Measurements from ENCODE around the gene NEDD4L. TPM values are rescaled to one million over a fixed set of nuclear protein-coding genes. Genes with fewer than 3 reads are reported as not detected.

The NEDD4L gene
- total and polyA plus RNA-seq, 4 donors: 40.2 to 308 (median 148) TPM

GRCh38 chr18:58052960-58053359 lies 8.9 kb downstream of the NEDD4L start:
- Histone ChIP-seq H3K4me1 (ENCODE audit: control insufficient read depth in 5 of 5, insufficient read depth in 5 of 5, low read length in 5 of 5) (peaks cover 0 to 15% (median 6%) of the 10 kb centered on the region in 5 donors), H3K36me3 (ENCODE audit: control insufficient read depth in 4 of 4, insufficient read depth in 4 of 4, low read length in 4 of 4) (no peaks in the 10 kb centered on the region), H3K9me3 (ENCODE audit: control insufficient read depth in 4 of 4, insufficient read depth in 3 of 4, low read length in 3 of 4) (no peaks in the 10 kb centered on the region), H3K27me3 (ENCODE audit: control insufficient read depth in 3 of 3, insufficient read depth in 3 of 3, low read length in 2 of 3) (no peaks in the 10 kb centered on the region), H3K4me3 (no peak overlapping the region), H3K27ac (ENCODE audit: low read depth in 1 of 2, low read length in 1 of 2) (peak overlapping the region in 1 of 2 donors; percentile 59), H3K9ac (ENCODE audit: insufficient read depth in 1 of 2, low read length in 2 of 2) (no peak overlapping the region)
- 46 to 72% methylated on average over 3 of the region's 3 CpGs for WGBS, 2 donors
- TF ChIP-seq, protein P1, sequence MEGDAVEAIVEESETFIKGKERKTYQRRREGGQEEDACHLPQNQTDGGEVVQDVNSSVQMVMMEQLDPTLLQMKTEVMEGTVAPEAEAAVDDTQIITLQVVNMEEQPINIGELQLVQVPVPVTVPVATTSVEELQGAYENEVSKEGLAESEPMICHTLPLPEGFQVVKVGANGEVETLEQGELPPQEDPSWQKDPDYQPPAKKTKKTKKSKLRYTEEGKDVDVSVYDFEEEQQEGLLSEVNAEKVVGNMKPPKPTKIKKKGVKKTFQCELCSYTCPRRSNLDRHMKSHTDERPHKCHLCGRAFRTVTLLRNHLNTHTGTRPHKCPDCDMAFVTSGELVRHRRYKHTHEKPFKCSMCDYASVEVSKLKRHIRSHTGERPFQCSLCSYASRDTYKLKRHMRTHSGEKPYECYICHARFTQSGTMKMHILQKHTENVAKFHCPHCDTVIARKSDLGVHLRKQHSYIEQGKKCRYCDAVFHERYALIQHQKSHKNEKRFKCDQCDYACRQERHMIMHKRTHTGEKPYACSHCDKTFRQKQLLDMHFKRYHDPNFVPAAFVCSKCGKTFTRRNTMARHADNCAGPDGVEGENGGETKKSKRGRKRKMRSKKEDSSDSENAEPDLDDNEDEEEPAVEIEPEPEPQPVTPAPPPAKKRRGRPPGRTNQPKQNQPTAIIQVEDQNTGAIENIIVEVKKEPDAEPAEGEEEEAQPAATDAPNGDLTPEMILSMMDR (IDR thresholded peaks at IDR 0.05; ENCODE audit: control extremely low read depth, extremely low read depth): no peak
- DNase-seq: no peak
- ATAC-seq (ENCODE audit: insufficient read depth, low FRiP score): no peak

- no peaks in the 10 kb centered on the region for H3K9me3 ChIP-seq (ENCODE audit: control insufficient read depth in 4 of 4, insufficient read depth in 3 of 4, low read length in 3 of 4)
- no peaks in the 10 kb centered on the region for H3K36me3 ChIP-seq (ENCODE audit: control insufficient read depth in 4 of 4, insufficient read depth in 4 of 4, low read length in 4 of 4)
- TF ChIP-seq, protein P1 (IDR thresholded peaks at IDR 0.05; ENCODE audit: control extremely low read depth, extremely low read depth): no peak
- H3K27ac ChIP-seq (ENCODE audit: low read depth in 1 of 2, low read length in 1 of 2): no peak overlapping the region
- no peak overlapping the region for H3K4me3 ChIP-seq
- H3K4me1 ChIP-seq (ENCODE audit: control insufficient read depth in 5 of 5, insufficient read depth in 5 of 5, low read length in 5 of 5): peaks cover 0 to 9% (median 6%) of the 10 kb centered on the region in 5 donors
- 58 to 59% methylated on average over 8 of the region's 8 CpGs for WGBS, 2 donors
- ATAC-seq (ENCODE audit: insufficient read depth, low FRiP score): no peak
- H3K9ac ChIP-seq (ENCODE audit: insufficient read depth in 1 of 2, low read length in 2 of 2): no peak overlapping the region
- peak; percentile 36 to 54 (median 41) for DNase-seq
- H3K27me3 ChIP-seq (ENCODE audit: control insufficient read depth in 3 of 3, insufficient read depth in 3 of 3, low read length in 2 of 3): no peaks in the 10 kb centered on the region
These were observed 10.2 kb downstream of the NEDD4L start for GRCh38 chr18:58054041-58054781.

- Histone ChIP-seq H3K9me3 (ENCODE audit: control insufficient read depth in 4 of 4, insufficient read depth in 3 of 4, low read length in 3 of 4) (no peaks in the 10 kb centered on the region), H3K9ac (ENCODE audit: insufficient read depth in 1 of 2, low read length in 2 of 2) (no peak overlapping the region), H3K4me1 (ENCODE audit: control insufficient read depth in 5 of 5, insufficient read depth in 5 of 5, low read length in 5 of 5) (peaks cover 0 to 9% (median 5%) of the 10 kb centered on the region in 5 donors), H3K27me3 (ENCODE audit: control insufficient read depth in 3 of 3, insufficient read depth in 3 of 3, low read length in 2 of 3) (no peaks in the 10 kb centered on the region), H3K4me3 (no peak overlapping the region), H3K36me3 (ENCODE audit: control insufficient read depth in 4 of 4, insufficient read depth in 4 of 4, low read length in 4 of 4) (no peaks in the 10 kb centered on the region), H3K27ac (ENCODE audit: low read depth in 1 of 2, low read length in 1 of 2) (no peak overlapping the region)
- TF ChIP-seq, protein P1 (IDR thresholded peaks at IDR 0.05; ENCODE audit: control extremely low read depth, extremely low read depth): no peak
- ATAC-seq (ENCODE audit: insufficient read depth, low FRiP score): no peak
- 85 to 87% methylated on average over 4 of the region's 4 CpGs for WGBS, 2 donors
- DNase-seq: no peak
These were observed 12.0 kb downstream of the NEDD4L start for GRCh38 chr18:58055890-58056558.

All from lung (tissue), 12 donors.